ENCODE results near the gene MIEF1. TPM values are rescaled to one million over a fixed set of nuclear protein-coding genes. Genes with fewer than 3 reads are reported as not detected.

The MIEF1 gene
- total and polyA plus RNA-seq, 2 experiments from 2014 or later, result 20.6 to 26.2 TPM

DNA sequence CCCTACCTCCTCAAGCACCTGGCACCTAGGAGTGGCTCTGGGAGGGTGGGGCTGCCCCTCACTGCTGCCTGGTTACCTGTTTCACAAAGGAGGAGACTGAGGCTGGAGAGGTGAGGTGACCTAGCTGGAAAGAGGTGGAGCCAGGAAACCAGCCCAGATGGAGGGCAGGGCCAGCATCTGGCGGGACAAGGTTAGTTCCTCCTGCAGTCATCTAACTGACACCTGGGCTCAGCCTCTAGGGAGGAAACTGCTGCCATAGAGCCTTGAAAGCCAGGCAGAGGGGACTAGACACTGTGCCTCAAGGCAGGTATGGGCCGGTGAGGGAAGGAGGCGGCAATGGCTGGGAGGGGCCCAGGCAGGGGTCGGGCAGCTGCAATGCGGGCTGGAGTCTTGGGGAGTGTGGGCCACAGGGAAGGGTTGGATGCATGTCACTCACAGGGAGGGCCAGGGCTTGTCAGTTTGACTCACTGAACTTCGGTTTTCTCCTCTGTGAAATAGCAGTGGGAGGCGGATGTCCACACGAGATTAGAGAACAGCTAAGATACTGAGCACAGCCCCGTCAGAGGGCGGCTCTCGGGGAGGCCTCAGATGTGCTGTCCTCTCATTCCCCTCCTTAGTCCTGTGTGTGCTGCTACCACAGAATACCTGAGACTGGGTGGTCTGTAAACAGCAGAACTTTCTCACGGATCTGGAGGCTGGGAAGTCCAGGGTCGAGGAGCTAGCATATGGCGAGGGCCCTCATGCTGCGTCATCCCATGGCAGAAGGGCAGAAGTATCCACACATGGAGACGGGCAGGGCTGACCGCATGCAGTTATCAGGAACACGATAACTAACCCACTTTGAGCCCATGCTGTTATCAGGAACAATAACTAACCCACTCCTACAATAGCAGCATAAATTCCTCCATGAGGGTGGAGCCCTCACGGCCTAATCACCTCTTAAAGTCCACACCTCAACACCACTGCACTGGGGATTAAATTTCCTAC is 29.2 kb upstream of the MIEF1 start:
- Histone ChIP-seq H3K36me3 (ENCODE audit: low read depth) (no peaks in the 10 kb centered on the region), H3K9ac (no peak overlapping the region), H3K4me2 (ENCODE audit: unreplicated experiment) (no peak overlapping the region), H3K27ac (no peak overlapping the region), H3K27me3 (replicated peaks; ENCODE audit: insufficient read depth) (no peaks in the 10 kb centered on the region), H3K4me1 (ENCODE audit: insufficient read depth) (peaks cover 20% of the 10 kb centered on the region), H3K9me2 (ENCODE audit: insufficient read depth) (no peaks in the 10 kb centered on the region), H3K79me2 (ENCODE audit: insufficient read depth) (no peaks in the 10 kb centered on the region), H2AFZ (no peak overlapping the region), H3K4me3 (no peak overlapping the region), H4K20me1 (ENCODE audit: insufficient read depth) (no peaks in the 10 kb centered on the region), H3F3A (ENCODE audit: insufficient read depth) (no peaks in the 10 kb centered on the region), H3K9me3 (ENCODE audit: low read depth) (no peaks in the 10 kb centered on the region)
- no peak for DNase-seq
- in situ Hi-C loops (cut with MboI), result no loop called here
- 77 to 81% methylated on average over 19 of the region's 19 CpGs for WGBS, 2 experiments (ENCODE audit: low coverage in 1 of 2, low lambda C conversion rate in 2 of 2, missing lambda C conversion rate in 2 of 2)
- TF ChIP-seq EZH2phosphoT487 (IDR thresholded peaks at IDR 0.05; ENCODE audit: insufficient read depth, low read depth) (no peak), EZH2 (IDR thresholded peaks at IDR 0.05; ENCODE audit: insufficient read depth, poor library complexity, severe bottlenecking) (no peak)

DNA sequence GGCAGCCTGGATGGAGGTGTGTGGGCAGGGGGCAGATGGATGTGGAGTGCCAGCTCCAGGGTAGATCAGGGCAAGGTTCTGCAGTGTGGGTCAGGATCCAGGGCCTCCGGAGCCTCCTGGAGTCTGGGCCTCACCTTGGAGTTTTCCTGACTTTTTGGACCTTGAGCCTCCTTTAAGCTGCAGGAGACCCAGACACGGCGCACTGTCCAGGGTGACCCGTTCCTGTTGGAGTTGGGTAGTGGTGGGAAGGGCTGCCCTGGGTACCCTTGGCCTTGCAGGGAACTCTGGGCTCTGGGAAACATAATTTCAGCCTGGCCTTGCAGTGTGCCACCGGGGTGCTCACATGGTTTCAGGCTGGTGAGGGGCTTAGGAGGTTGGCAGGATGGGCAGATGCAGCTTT is 28.2 kb upstream of the MIEF1 start:
- Histone ChIP-seq H3K4me2 (ENCODE audit: unreplicated experiment) (no peak overlapping the region), H3K4me3 (no peak overlapping the region), H3K9ac (no peak overlapping the region), H3F3A (ENCODE audit: insufficient read depth) (no peaks in the 10 kb centered on the region), H3K9me3 (ENCODE audit: low read depth) (no peaks in the 10 kb centered on the region), H3K27ac (no peak overlapping the region), H3K36me3 (ENCODE audit: low read depth) (no peaks in the 10 kb centered on the region), H2AFZ (no peak overlapping the region), H3K79me2 (ENCODE audit: insufficient read depth) (no peaks in the 10 kb centered on the region), H4K20me1 (ENCODE audit: insufficient read depth) (no peaks in the 10 kb centered on the region), H3K4me1 (ENCODE audit: insufficient read depth) (peaks cover 20% of the 10 kb centered on the region), H3K9me2 (ENCODE audit: insufficient read depth) (no peaks in the 10 kb centered on the region), H3K27me3 (replicated peaks; ENCODE audit: insufficient read depth) (no peaks in the 10 kb centered on the region)
- DNase-seq, result no peak
- 74 to 75% methylated on average over 5 of the region's 5 CpGs for WGBS, 2 experiments (ENCODE audit: low coverage in 1 of 2, low lambda C conversion rate in 2 of 2, missing lambda C conversion rate in 2 of 2)
- in situ Hi-C loops (cut with MboI), result no loop called here
- TF ChIP-seq EZH2phosphoT487 (IDR thresholded peaks at IDR 0.05; ENCODE audit: insufficient read depth, low read depth) (no peak), EZH2 (IDR thresholded peaks at IDR 0.05; ENCODE audit: insufficient read depth, poor library complexity, severe bottlenecking) (no peak)

DNA sequence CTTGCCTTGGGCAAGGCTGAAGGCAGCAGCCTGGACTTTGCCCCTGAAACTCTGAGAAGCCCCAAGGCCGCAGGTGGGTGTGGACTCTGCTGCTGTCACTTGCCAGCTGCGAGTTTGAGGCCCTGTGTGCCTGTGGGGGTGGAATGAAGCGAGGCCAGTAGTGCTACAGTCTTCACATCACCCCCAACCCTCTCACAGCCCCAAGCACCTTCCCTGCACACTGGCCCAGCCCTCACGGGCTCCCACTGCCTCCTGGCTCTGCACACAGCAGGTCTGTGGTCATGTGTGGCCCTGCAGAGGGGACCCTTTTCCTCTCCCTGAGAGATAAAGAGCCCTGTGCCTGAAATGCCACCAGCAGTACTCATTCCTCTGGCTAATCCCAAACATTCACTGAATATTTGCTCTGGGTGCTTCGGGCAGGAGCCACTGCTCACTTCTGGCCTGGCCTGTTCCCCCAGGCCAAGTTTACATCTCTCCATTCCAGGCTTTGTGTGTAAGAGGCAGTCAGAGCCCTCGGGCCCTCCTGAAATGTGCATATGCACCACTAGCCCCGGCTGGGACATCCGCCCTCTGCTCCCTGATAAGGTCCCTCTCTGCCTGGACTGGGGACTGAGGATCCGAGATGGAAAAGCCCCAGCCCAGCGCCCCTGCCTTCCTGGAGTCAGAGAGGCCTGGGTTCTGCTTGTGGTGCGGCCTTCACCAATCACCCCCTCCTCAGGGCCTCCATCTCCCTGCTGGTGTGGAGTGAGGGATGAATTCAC is 27.6 kb upstream of the MIEF1 start:
- no peaks in the 10 kb centered on the region for H3K79me2 ChIP-seq (ENCODE audit: insufficient read depth)
- in situ Hi-C loops (cut with MboI), result loop anchor here (25.0 kb wide), 1 partner anchor 113 kb away; no protein-coding TSS in a partner anchor
- TF ChIP-seq EZH2phosphoT487 (IDR thresholded peaks at IDR 0.05; ENCODE audit: insufficient read depth, low read depth) (no peak), EZH2 (IDR thresholded peaks at IDR 0.05; ENCODE audit: insufficient read depth, poor library complexity, severe bottlenecking) (no peak)
- H4K20me1 ChIP-seq (ENCODE audit: insufficient read depth), result no peaks in the 10 kb centered on the region
- no peaks in the 10 kb centered on the region for H3F3A ChIP-seq (ENCODE audit: insufficient read depth)
- no peaks in the 10 kb centered on the region for H3K9me3 ChIP-seq (ENCODE audit: low read depth)
- no peaks in the 10 kb centered on the region for H3K27me3 ChIP-seq (replicated peaks; ENCODE audit: insufficient read depth)
- no peak overlapping the region for H3K9ac ChIP-seq
- 52 to 57% methylated on average over 11 of the region's 11 CpGs for WGBS, 2 experiments (ENCODE audit: low coverage in 1 of 2, low lambda C conversion rate in 2 of 2, missing lambda C conversion rate in 2 of 2)
- H3K27ac ChIP-seq, result no peak overlapping the region
- H2AFZ ChIP-seq, result no peak overlapping the region
- peak overlapping the region; percentile 12 for H3K4me2 ChIP-seq (ENCODE audit: unreplicated experiment)
- no peaks in the 10 kb centered on the region for H3K36me3 ChIP-seq (ENCODE audit: low read depth)
- no peaks in the 10 kb centered on the region for H3K9me2 ChIP-seq (ENCODE audit: insufficient read depth)
- no peak overlapping the region for H3K4me3 ChIP-seq
- peak; percentile 28 for DNase-seq
- peaks cover 20% of the 10 kb centered on the region for H3K4me1 ChIP-seq (ENCODE audit: insufficient read depth)

DNA sequence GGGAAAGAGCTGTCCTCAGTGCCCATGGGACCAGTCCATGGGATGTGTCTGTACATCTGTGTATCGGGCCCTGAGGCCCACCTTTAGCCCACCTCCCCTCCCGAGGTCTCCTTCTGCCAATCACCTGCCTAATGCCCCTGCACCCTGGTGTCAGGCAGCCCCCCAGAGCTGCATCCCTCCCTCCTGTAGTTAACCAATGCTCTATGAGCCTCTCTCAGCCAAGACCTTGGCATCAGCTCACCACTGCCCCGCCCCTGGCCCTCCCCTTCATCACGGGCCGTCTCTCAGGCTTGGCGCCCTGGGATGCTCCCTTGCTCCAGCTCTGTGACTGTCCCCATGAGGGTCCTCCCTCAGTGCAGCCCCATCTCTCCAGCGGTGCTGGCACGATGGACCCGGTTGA is 26.8 kb upstream of the MIEF1 start:
- no peaks in the 10 kb centered on the region for H3K79me2 ChIP-seq (ENCODE audit: insufficient read depth)
- H3K9me2 ChIP-seq (ENCODE audit: insufficient read depth), result no peaks in the 10 kb centered on the region
- H4K20me1 ChIP-seq (ENCODE audit: insufficient read depth), result no peaks in the 10 kb centered on the region
- H2AFZ ChIP-seq, result no peak overlapping the region
- H3K36me3 ChIP-seq (ENCODE audit: low read depth), result no peaks in the 10 kb centered on the region
- no peak overlapping the region for H3K4me2 ChIP-seq (ENCODE audit: unreplicated experiment)
- WGBS, 2 experiments (ENCODE audit: low coverage in 1 of 2, low lambda C conversion rate in 2 of 2, missing lambda C conversion rate in 2 of 2), result 22 to 24% methylated on average over 8 to 9 of the region's 9 CpGs
- in situ Hi-C loops (cut with MboI), result loop anchor here (25.0 kb wide), 1 partner anchor 112 kb away; no protein-coding TSS in a partner anchor
- H3K9me3 ChIP-seq (ENCODE audit: low read depth), result no peaks in the 10 kb centered on the region
- no peak overlapping the region for H3K9ac ChIP-seq
- no peak for DNase-seq
- TF ChIP-seq EZH2 (IDR thresholded peaks at IDR 0.05; ENCODE audit: insufficient read depth, poor library complexity, severe bottlenecking) (no peak), EZH2phosphoT487 (IDR thresholded peaks at IDR 0.05; ENCODE audit: insufficient read depth, low read depth) (no peak)
- H3K4me1 ChIP-seq (ENCODE audit: insufficient read depth), result peaks cover 20% of the 10 kb centered on the region
- H3K4me3 ChIP-seq, result no peak overlapping the region
- H3K27me3 ChIP-seq (replicated peaks; ENCODE audit: insufficient read depth), result no peaks in the 10 kb centered on the region
- H3K27ac ChIP-seq, result no peak overlapping the region
- no peaks in the 10 kb centered on the region for H3F3A ChIP-seq (ENCODE audit: insufficient read depth)

Data from GM23248 (cell line).